ENCODE measurements around the gene ENTPD3. TPM values are rescaled to one million over a fixed set of nuclear protein-coding genes. Genes with fewer than 3 reads are reported as not detected.

ENTPD3 gene
- polyA plus RNA-seq, 4 donors, result 0.22 to 4.2 (median 0.40) TPM; not detected in 1

- no peak overlapping the region for H3K4me3 ChIP-seq (ENCODE audit: low read depth in 1 of 3, low read length in 3 of 3)
- FAIRE-seq (no peak), DNase-seq (no peak)
- H3K27ac ChIP-seq (ENCODE audit: low read depth in 1 of 3, low read length in 2 of 3), result no peak overlapping the region
- H3K36me3 ChIP-seq (ENCODE audit: control insufficient read depth in 3 of 3, insufficient read depth in 2 of 3, low read depth in 1 of 3, low read length in 3 of 3), result no peaks in the 10 kb centered on the region
- H3K27me3 ChIP-seq (ENCODE audit: control insufficient read depth in 3 of 3, insufficient read depth in 3 of 3, low read length in 3 of 3), result no peaks in the 10 kb centered on the region
- peaks cover 3 to 5% (median 3%) of the 10 kb centered on the region in 3 donors for H3K4me1 ChIP-seq (ENCODE audit: control insufficient read depth in 3 of 3, insufficient read depth in 2 of 3, low read depth in 1 of 3, low read length in 2 of 3)
- H3K9me3 ChIP-seq (ENCODE audit: control insufficient read depth in 2 of 2, insufficient read depth in 1 of 2, low read depth in 1 of 2, low read length in 1 of 2), result no peaks in the 10 kb centered on the region
These were observed 64.6 kb downstream of the ENTPD3 start for GRCh38 chr3:40451551-40451950.

DNA sequence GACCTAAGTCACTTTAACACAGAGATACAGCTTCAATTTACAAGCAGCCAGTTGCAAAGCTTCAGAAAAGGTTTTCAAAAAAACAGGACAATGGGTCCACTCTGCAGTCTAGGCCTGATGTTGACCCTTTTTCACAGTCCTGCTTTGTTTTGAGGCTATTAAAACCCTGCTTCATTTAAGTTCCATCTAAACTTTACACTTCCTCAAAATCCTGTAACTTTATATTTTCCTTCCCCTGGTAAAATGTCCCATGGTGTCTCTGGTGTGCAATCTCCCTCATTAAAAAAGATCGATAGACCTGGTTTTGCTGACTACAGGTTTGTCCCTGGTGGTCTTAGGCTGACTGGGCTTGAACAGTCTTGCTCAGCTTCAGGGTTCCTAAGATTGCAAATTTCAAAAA is 65.1 kb downstream of the ENTPD3 start:
- no peak for FAIRE-seq
- H3K27me3 ChIP-seq (ENCODE audit: control insufficient read depth in 3 of 3, insufficient read depth in 3 of 3, low read length in 3 of 3), result no peaks in the 10 kb centered on the region
- peak overlapping the region in 1 of 3 donors; percentile 71 for H3K4me3 ChIP-seq (ENCODE audit: low read depth in 1 of 3, low read length in 3 of 3)
- 71 to 80% (median 79%) methylated on average over 1 of the region's 1 CpG for WGBS, 3 donors
- DNase-seq, result no peak
- H3K9me3 ChIP-seq (ENCODE audit: control insufficient read depth in 2 of 2, insufficient read depth in 1 of 2, low read depth in 1 of 2, low read length in 1 of 2), result no peaks in the 10 kb centered on the region
- no peaks in the 10 kb centered on the region for H3K36me3 ChIP-seq (ENCODE audit: control insufficient read depth in 3 of 3, insufficient read depth in 2 of 3, low read depth in 1 of 3, low read length in 3 of 3)
- peaks cover 3 to 5% (median 3%) of the 10 kb centered on the region in 3 donors for H3K4me1 ChIP-seq (ENCODE audit: control insufficient read depth in 3 of 3, insufficient read depth in 2 of 3, low read depth in 1 of 3, low read length in 2 of 3)
- H3K27ac ChIP-seq (ENCODE audit: low read depth in 1 of 3, low read length in 2 of 3), result peak overlapping the region in 2 of 3 donors; percentile 8 to 93

DNA sequence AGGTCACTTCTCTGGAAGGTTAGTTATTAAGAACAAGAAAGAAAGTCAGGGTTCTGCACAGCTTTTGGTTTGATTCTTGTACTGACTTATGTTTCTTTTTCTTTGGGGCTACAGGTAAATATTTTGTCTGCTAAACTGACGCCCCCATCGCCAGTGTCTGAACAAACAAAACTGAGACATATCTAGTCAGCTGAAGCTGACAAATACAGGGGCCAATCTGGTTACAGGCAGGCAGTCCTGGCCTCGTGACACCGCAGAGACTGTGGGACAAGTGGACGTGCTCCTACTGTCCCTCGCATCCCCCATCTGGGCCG is 65.5 kb downstream of the ENTPD3 start:
- H3K27me3 ChIP-seq (ENCODE audit: control insufficient read depth in 3 of 3, insufficient read depth in 3 of 3, low read length in 3 of 3), result no peaks in the 10 kb centered on the region
- WGBS, 3 donors, result 0 to 4% (median 2%) methylated on average over 7 of the region's 7 CpGs
- H3K4me3 ChIP-seq (ENCODE audit: low read depth in 1 of 3, low read length in 3 of 3), result peak overlapping the region; percentile 37 to 71 (median 52)
- H3K36me3 ChIP-seq (ENCODE audit: control insufficient read depth in 3 of 3, insufficient read depth in 2 of 3, low read depth in 1 of 3, low read length in 3 of 3), result no peaks in the 10 kb centered on the region
- no peaks in the 10 kb centered on the region for H3K9me3 ChIP-seq (ENCODE audit: control insufficient read depth in 2 of 2, insufficient read depth in 1 of 2, low read depth in 1 of 2, low read length in 1 of 2)
- no peak for FAIRE-seq
- peaks cover 3 to 5% (median 3%) of the 10 kb centered on the region in 3 donors for H3K4me1 ChIP-seq (ENCODE audit: control insufficient read depth in 3 of 3, insufficient read depth in 2 of 3, low read depth in 1 of 3, low read length in 2 of 3)
- H3K27ac ChIP-seq (ENCODE audit: low read depth in 1 of 3, low read length in 2 of 3), result peak overlapping the region; percentile 93 to 97 (median 96)
- DNase-seq, result no peak

- H3K36me3 ChIP-seq (ENCODE audit: control insufficient read depth in 3 of 3, insufficient read depth in 2 of 3, low read depth in 1 of 3, low read length in 3 of 3), result no peaks in the 10 kb centered on the region
- H3K4me3 ChIP-seq (ENCODE audit: low read depth in 1 of 3, low read length in 3 of 3), result peak overlapping the region; percentile 37 to 71 (median 60)
- DNase-seq (peak; percentile 98 to 100), FAIRE-seq (peak; percentile 84)
- H3K4me1 ChIP-seq (ENCODE audit: control insufficient read depth in 3 of 3, insufficient read depth in 2 of 3, low read depth in 1 of 3, low read length in 2 of 3), result peaks cover 3 to 5% (median 3%) of the 10 kb centered on the region in 3 donors
- H3K27me3 ChIP-seq (ENCODE audit: control insufficient read depth in 3 of 3, insufficient read depth in 3 of 3, low read length in 3 of 3), result no peaks in the 10 kb centered on the region
- no peaks in the 10 kb centered on the region for H3K9me3 ChIP-seq (ENCODE audit: control insufficient read depth in 2 of 2, insufficient read depth in 1 of 2, low read depth in 1 of 2, low read length in 1 of 2)
- 0% methylated on average over 41 of the region's 41 CpGs for WGBS, 3 donors
- H3K27ac ChIP-seq (ENCODE audit: low read depth in 1 of 3, low read length in 2 of 3), result peak overlapping the region; percentile 93 to 97 (median 96)
These were observed 66.1 kb downstream of the ENTPD3 start for GRCh38 chr3:40452876-40453730.

DNA sequence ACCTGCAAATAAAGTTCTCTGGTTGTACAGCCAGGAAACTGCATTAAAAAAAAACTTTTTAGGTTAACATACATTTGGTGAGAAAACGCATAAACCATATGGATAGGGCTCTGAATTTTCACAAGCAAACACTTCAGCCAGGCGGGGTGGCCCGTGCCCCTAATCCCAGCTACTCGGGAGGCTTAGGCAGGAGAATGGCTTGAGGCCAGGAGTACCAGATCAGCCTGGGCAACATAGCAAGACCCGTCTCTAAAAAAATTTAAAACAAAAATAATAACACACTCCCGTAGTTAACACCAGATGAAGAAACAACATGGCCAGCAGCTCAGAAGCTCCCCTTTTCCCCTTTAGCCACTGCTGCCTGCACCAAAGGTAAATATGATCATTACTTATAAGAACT is 66.9 kb downstream of the ENTPD3 start:
- H3K27ac ChIP-seq (ENCODE audit: low read depth in 1 of 3, low read length in 2 of 3), result peak overlapping the region in 1 of 3 donors; percentile 83
- H3K27me3 ChIP-seq (ENCODE audit: control insufficient read depth in 3 of 3, insufficient read depth in 3 of 3, low read length in 3 of 3), result no peaks in the 10 kb centered on the region
- WGBS, 3 donors, result 32 to 36% (median 33%) methylated on average over 6 of the region's 6 CpGs
- DNase-seq (no peak), FAIRE-seq (no peak)
- H3K36me3 ChIP-seq (ENCODE audit: control insufficient read depth in 3 of 3, insufficient read depth in 2 of 3, low read depth in 1 of 3, low read length in 3 of 3), result peaks cover 0 to 6% (median 0%) of the 10 kb centered on the region in 3 donors
- peak overlapping the region in 1 of 3 donors; percentile 60 for H3K4me3 ChIP-seq (ENCODE audit: low read depth in 1 of 3, low read length in 3 of 3)
- peaks cover 3 to 11% (median 9%) of the 10 kb centered on the region in 3 donors for H3K4me1 ChIP-seq (ENCODE audit: control insufficient read depth in 3 of 3, insufficient read depth in 2 of 3, low read depth in 1 of 3, low read length in 2 of 3)
- H3K9me3 ChIP-seq (ENCODE audit: control insufficient read depth in 2 of 2, insufficient read depth in 1 of 2, low read depth in 1 of 2, low read length in 1 of 2), result no peaks in the 10 kb centered on the region

GRCh38 chr3:40455328-40455727 is 68.3 kb downstream of the ENTPD3 start:
- no peak for DNase-seq
- 91 to 93% (median 91%) methylated on average over 4 of the region's 4 CpGs for WGBS, 3 donors
- H3K4me3 ChIP-seq (ENCODE audit: low read depth in 1 of 3, low read length in 3 of 3), result no peak overlapping the region
- H3K27ac ChIP-seq (ENCODE audit: low read depth in 1 of 3, low read length in 2 of 3), result no peak overlapping the region
- peaks cover 3 to 12% (median 9%) of the 10 kb centered on the region in 3 donors for H3K4me1 ChIP-seq (ENCODE audit: control insufficient read depth in 3 of 3, insufficient read depth in 2 of 3, low read depth in 1 of 3, low read length in 2 of 3)
- no peaks in the 10 kb centered on the region for H3K27me3 ChIP-seq (ENCODE audit: control insufficient read depth in 3 of 3, insufficient read depth in 3 of 3, low read length in 3 of 3)
- FAIRE-seq, result no peak
- no peaks in the 10 kb centered on the region for H3K9me3 ChIP-seq (ENCODE audit: control insufficient read depth in 2 of 2, insufficient read depth in 1 of 2, low read depth in 1 of 2, low read length in 1 of 2)
- H3K36me3 ChIP-seq (ENCODE audit: control insufficient read depth in 3 of 3, insufficient read depth in 2 of 3, low read depth in 1 of 3, low read length in 3 of 3), result peaks cover 0 to 13% (median 0%) of the 10 kb centered on the region in 3 donors

- Histone ChIP-seq H3K27ac (ENCODE audit: low read depth in 1 of 3, low read length in 2 of 3) (peak overlapping the region in 2 of 3 donors; percentile 85 to 95), H3K27me3 (ENCODE audit: control insufficient read depth in 3 of 3, insufficient read depth in 3 of 3, low read length in 3 of 3) (no peaks in the 10 kb centered on the region), H3K4me1 (ENCODE audit: control insufficient read depth in 3 of 3, insufficient read depth in 2 of 3, low read depth in 1 of 3, low read length in 2 of 3) (peaks cover 3 to 12% (median 9%) of the 10 kb centered on the region in 3 donors), H3K4me3 (ENCODE audit: low read depth in 1 of 3, low read length in 3 of 3) (peak overlapping the region; percentile 40 to 98 (median 91)), H3K36me3 (ENCODE audit: control insufficient read depth in 3 of 3, insufficient read depth in 2 of 3, low read depth in 1 of 3, low read length in 3 of 3) (peaks cover 0 to 22% (median 2%) of the 10 kb centered on the region in 3 donors), H3K9me3 (ENCODE audit: control insufficient read depth in 2 of 2, insufficient read depth in 1 of 2, low read depth in 1 of 2, low read length in 1 of 2) (no peaks in the 10 kb centered on the region)
- FAIRE-seq, result no peak
- 48 to 57% (median 54%) methylated on average over 29 of the region's 29 CpGs for WGBS, 3 donors
- no peak for DNase-seq
These were observed 69.4 kb downstream of the ENTPD3 start for GRCh38 chr3:40456279-40456939.

- Histone ChIP-seq H3K4me3 (ENCODE audit: low read depth in 1 of 3, low read length in 3 of 3) (peak within 1 kb of the TSS; percentile 77 to 98 (median 91)), H3K27ac (ENCODE audit: low read depth in 1 of 3, low read length in 2 of 3) (peak within 1 kb of the TSS; percentile 71 to 95 (median 85)), H3K27me3 (ENCODE audit: control insufficient read depth in 3 of 3, insufficient read depth in 3 of 3, low read length in 3 of 3) (no peaks in the 10 kb centered on the region), H3K36me3 (ENCODE audit: control insufficient read depth in 3 of 3, insufficient read depth in 2 of 3, low read depth in 1 of 3, low read length in 3 of 3) (peaks cover 1 to 27% (median 2%) of the 10 kb centered on the region in 3 donors), H3K9me3 (ENCODE audit: control insufficient read depth in 2 of 2, insufficient read depth in 1 of 2, low read depth in 1 of 2, low read length in 1 of 2) (no peaks in the 10 kb centered on the region), H3K4me1 (ENCODE audit: control insufficient read depth in 3 of 3, insufficient read depth in 2 of 3, low read depth in 1 of 3, low read length in 2 of 3) (peaks cover 3 to 12% (median 6%) of the 10 kb centered on the region in 3 donors)
- DNase-seq, result peak; percentile 97 to 99
- no peak for FAIRE-seq
- WGBS, 3 donors, result 0% methylated on average over 66 to 79 of the region's 79 CpGs
These were observed 70.2 kb downstream of the ENTPD3 start, which contains the start of gene RPL14 for GRCh38 chr3:40456940-40457823. Gene RPL14, plus strand, starts transcription at chr3:40457339. Its CDS starts 133 bp downstream, at chr3:40457472.

Data from small intestine (tissue), 7 donors.